Vagina (tissue), 2 donors: ENCODE data around the gene MYO1G.

Experiments
- POLR2A ChIP-seq, 2 donors: fragments of 450-650 bp; IDR thresholded peaks; one replicate each; pipeline ENCODE4 v1.6.1; 2017; ENCODE audit warnings: antibody characterized with exemption in 2 of 2, mild to moderate bottlenecking in 2 of 2, moderate library complexity in 2 of 2
- TF ChIP-seq, protein P1 (sequence below), 3 experiments: fragments of 450-650 bp in 2 of 3; fragments of 200-600 bp in 1 of 3; sonication (generic) in 1 of 3; IDR thresholded peaks; one replicate each; pipeline ENCODE4 v1.5.1; 2017 to 2019; ENCODE audit warnings: antibody characterized with exemption in 3 of 3, mild to moderate bottlenecking in 2 of 3, moderate library complexity in 2 of 3

DNA sequence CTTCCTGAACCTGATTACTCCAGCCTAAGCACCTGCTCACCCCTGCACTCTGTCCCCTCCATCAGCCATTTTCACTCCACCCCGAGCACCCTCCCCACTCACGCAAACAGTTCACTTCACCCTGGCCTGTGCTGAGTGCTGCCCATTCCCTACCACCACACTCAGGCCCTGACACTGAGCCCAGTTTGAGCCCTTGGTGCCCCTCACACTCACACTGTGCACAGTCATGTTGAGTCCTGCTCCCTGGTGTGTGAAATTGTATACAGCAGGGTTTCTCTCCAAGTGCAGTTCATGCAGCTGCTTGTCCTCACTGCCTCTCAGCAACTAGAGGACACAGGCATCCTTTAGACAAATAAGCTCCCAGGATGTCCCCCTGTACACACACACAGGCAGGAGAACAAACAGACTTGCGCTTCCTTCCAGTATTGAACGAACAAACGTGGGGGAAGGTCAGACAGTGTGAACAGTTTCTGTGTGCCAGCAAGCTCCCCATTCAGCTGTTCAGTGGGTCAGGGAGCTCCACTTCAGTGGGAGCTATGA lies 6.8 kb downstream of the MYO1G start:
- TF ChIP-seq, protein P1, sequence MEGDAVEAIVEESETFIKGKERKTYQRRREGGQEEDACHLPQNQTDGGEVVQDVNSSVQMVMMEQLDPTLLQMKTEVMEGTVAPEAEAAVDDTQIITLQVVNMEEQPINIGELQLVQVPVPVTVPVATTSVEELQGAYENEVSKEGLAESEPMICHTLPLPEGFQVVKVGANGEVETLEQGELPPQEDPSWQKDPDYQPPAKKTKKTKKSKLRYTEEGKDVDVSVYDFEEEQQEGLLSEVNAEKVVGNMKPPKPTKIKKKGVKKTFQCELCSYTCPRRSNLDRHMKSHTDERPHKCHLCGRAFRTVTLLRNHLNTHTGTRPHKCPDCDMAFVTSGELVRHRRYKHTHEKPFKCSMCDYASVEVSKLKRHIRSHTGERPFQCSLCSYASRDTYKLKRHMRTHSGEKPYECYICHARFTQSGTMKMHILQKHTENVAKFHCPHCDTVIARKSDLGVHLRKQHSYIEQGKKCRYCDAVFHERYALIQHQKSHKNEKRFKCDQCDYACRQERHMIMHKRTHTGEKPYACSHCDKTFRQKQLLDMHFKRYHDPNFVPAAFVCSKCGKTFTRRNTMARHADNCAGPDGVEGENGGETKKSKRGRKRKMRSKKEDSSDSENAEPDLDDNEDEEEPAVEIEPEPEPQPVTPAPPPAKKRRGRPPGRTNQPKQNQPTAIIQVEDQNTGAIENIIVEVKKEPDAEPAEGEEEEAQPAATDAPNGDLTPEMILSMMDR (IDR thresholded peaks at IDR 0.05): no peak
- no peak for TF ChIP-seq POLR2A (IDR thresholded peaks at IDR 0.05)
